ENCODE measurements around the gene OR2C3.

DNA sequence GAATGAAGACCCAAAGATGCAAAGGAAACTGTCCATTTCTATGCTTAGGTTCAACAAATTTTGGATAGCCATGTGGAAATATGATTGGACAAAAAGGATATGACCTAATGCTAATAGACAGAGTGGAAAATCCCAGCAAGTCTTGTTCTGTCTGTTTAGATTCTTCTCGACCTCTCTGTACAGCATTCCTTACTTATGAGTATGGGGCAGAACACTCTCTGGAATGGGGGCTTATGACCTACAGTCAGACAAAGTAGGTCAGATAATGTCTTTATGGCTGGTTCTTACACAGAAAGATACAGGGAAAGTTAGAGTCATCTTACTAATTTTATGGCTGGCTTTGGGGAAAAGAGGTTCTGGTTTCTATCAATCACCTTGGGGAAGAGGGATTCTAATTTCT, 15.5 kb upstream of the OR2C3 start:
- TF ChIP-seq CTCF (conservative IDR thresholded peaks at IDR 0.05; ENCODE audit: low read length) (no peak), EZH2phosphoT487 (IDR thresholded peaks at IDR 0.05; ENCODE audit: borderline replicate concordance) (no peak)

All from Loucy (cell line).